ENCODE data around the gene CCKAR.
A peak's percentile ranks its signal among the peaks of the same experiment; 100 is the strongest.
"Not testable (repeated sequence)": the region's sequence is repeated elsewhere in the genome, so short reads cannot be mapped to it uniquely, and the experiment has no call there.

Gene CCKAR

GRCh38 chr4:26490111-26490959 is at the start of gene CCKAR:
Gene CCKAR, minus strand, starts transcription at chr4:26490484. Its CDS starts 217 bp downstream, at chr4:26490267.
- DNase-seq = no peak

- DNase-seq = no peak
Observed at GRCh38 chr4:26533685-26534084, 43.4 kb upstream of the CCKAR start.

GRCh38 chr4:26531491-26532116 is 41.3 kb upstream of the CCKAR start:
- no peak for DNase-seq

- DNase-seq = no peak
Observed at GRCh38 chr4:26530099-26530498, 39.8 kb upstream of the CCKAR start.

GRCh38 chr4:26529479-26529878 is 39.2 kb upstream of the CCKAR start:
- peak; percentile 33 for DNase-seq

GRCh38 chr4:26525771-26526150 is 35.5 kb upstream of the CCKAR start:
- no peak for DNase-seq

GRCh38 chr4:26525136-26525770 is 35.0 kb upstream of the CCKAR start:
- no peak for DNase-seq

- no peak for DNase-seq
Observed at GRCh38 chr4:26524011-26524410, 33.7 kb upstream of the CCKAR start.

- no peak for DNase-seq
Observed at GRCh38 chr4:26522478-26522877, 32.2 kb upstream of the CCKAR start.

- no peak for DNase-seq
Observed at GRCh38 chr4:26520728-26521450, 30.6 kb upstream of the CCKAR start.

- no peak for DNase-seq
Observed at GRCh38 chr4:26515936-26516335, 25.7 kb upstream of the CCKAR start.

- DNase-seq = no peak
Observed at GRCh38 chr4:26510334-26510964, 20.2 kb upstream of the CCKAR start.

GRCh38 chr4:26509681-26510333 is 19.5 kb upstream of the CCKAR start:
- DNase-seq = no peak

GRCh38 chr4:26507286-26507685 is 17.0 kb upstream of the CCKAR start:
- DNase-seq = no peak

- DNase-seq = no peak
Observed at GRCh38 chr4:26503844-26504243, 13.6 kb upstream of the CCKAR start.

- DNase-seq = peak; percentile 36
Observed at GRCh38 chr4:26503427-26503826, 13.1 kb upstream of the CCKAR start.

- DNase-seq = not testable (repeated sequence)
Observed at GRCh38 chr4:26500565-26500999, 10.3 kb upstream of the CCKAR start.

- DNase-seq = no peak
Observed at GRCh38 chr4:26496207-26496783, 6.0 kb upstream of the CCKAR start.

- DNase-seq = no peak
Observed at GRCh38 chr4:26493461-26493860, 3.2 kb upstream of the CCKAR start.

- no peak for DNase-seq
Observed at GRCh38 chr4:26491449-26492170, 1.3 kb upstream of the CCKAR start.

- DNase-seq = no peak
Observed at GRCh38 chr4:26490960-26491284, 638 bp upstream of the CCKAR start.
